OCI-LY3 (cell line): ENCODE measurements around the gene PTCD3.

Experiments used
- CTCF ChIP-seq: fragments of 200-600, 300-600 bp; sonication (generic); IDR thresholded peaks from 2 replicates; pipeline ENCODE4 v1.5.1; 2014; ENCODE audit warnings: antibody characterized with exemption, low read length, low read depth
- EZH2phosphoT487 ChIP-seq: fragments of 200-600 bp; shearing (Covaris generic); IDR thresholded peaks from 2 replicates; pipeline ENCODE4 v1.6.1; 2018; ENCODE audit warnings: antibody characterized with exemption, mixed run types, low read depth

GRCh38 chr2:86087936-86088850 lies 17.8 kb upstream of the PTCD3 start:
- TF ChIP-seq CTCF: peak; percentile 53
- no peak for TF ChIP-seq EZH2phosphoT487
